AG09319 (cell line): ENCODE data around the gene FGD6.

Source experiments
- DNase-seq: peaks from one replicate; pipeline ENCODE4 v3.0.0-alpha.2; 2010; ENCODE audit warnings: low read depth; ENCODE audit errors: extremely low read depth
- CTCF ChIP-seq: IDR thresholded peaks from 2 replicates; pipeline ENCODE4 v1.5.1; 2011; ENCODE audit warnings: low read depth, mild to moderate bottlenecking, inconsistent platforms, low read length, moderate library complexity

Gene FGD6

GRCh38 chr12:95195122-95195521, 22.1 kb downstream of the FGD6 start:
- no peak for TF ChIP-seq CTCF
- DNase-seq: no peak

- TF ChIP-seq CTCF: no peak
- DNase-seq: no peak
Measured at GRCh38 chr12:95193139-95193538, 24.1 kb downstream of the FGD6 start.

- no peak for TF ChIP-seq CTCF
- no peak for DNase-seq
Measured at GRCh38 chr12:95192271-95192670, 25.0 kb downstream of the FGD6 start.

- TF ChIP-seq CTCF: no peak
- no peak for DNase-seq
Measured at GRCh38 chr12:95191060-95191696, 26.1 kb downstream of the FGD6 start.

- no peak for TF ChIP-seq CTCF
Measured at GRCh38 chr12:95187865-95188415, 29.3 kb downstream of the FGD6 start.

GRCh38 chr12:95185854-95186253, 31.4 kb downstream of the FGD6 start:
- TF ChIP-seq CTCF: no peak
- DNase-seq: no peak

More at GRCh38 chr12:95187865-95188415, 29.3 kb downstream of the FGD6 start:
- DNase-seq: no peak

- no peak for TF ChIP-seq CTCF
- DNase-seq: no peak
Measured at GRCh38 chr12:95185072-95185471, 32.2 kb downstream of the FGD6 start.
